HG03558 (cell line): ENCODE results near the gene PALB2.
A peak's percentile ranks its signal among the peaks of the same experiment; 100 is the strongest.
"Not testable (repeated sequence)": the region's sequence is repeated elsewhere in the genome, so short reads cannot be mapped to it uniquely, and the experiment has no call there.

ENCODE experiments used
- ATAC-seq: cut with Tn5 transposase; IDR thresholded peaks from one replicate; pipeline ENCODE4 v1.9.1; 2021; ENCODE audit warnings: moderate number of reproducible peaks; ENCODE audit not compliant: unreplicated experiment; ENCODE audit errors: extremely low read depth

The PALB2 gene

GRCh38 chr16:23650674-23651416, 9.7 kb upstream of the PALB2 start:
- ATAC-seq = no peak

GRCh38 chr16:23642246-23642774, 1.2 kb upstream of the PALB2 start:
- no peak for ATAC-seq

- no peak for ATAC-seq
These were observed 537 bp downstream of the PALB2 start for GRCh38 chr16:23640615-23640930.

DNA sequence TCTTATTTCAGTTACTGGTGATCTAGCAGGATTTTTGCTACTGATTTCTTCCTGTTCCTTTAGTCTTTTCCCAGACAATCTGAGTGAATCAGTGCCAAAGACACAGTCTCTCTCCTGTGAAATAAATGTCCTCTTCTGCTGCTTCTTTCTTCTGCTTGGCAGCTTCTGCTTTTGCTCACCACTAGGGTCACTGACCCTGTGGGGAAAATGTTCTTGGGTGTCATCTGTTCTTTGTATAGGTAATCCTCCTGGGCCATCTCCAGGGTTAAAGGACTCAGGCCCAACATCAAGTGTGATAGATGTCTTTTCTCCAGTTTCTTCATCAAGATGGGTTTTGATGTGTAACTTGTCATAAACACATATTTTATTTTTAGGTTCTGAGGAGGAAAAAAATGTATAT, 5.2 kb downstream of the PALB2 start:
- ATAC-seq = no peak

GRCh38 chr16:23634461-23635036, 6.6 kb downstream of the PALB2 start:
- no peak for ATAC-seq

DNA sequence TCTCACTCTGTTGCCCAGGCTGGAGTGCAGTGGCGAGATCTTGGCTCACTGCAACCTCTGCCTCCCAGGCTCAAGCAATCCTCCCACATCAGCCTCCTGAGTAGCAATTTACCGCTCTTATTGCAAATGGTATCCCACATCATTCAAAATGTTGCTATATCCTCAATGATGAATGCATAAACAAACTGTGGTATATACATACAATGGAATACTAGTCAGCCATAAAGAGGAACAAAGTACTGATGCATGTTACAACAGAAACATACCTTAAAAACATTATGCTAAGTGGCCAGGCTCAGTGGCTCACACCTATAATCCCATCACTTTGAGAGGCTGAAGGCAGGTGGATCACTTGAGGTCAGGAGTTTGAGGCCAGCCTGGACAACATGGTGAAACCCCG, 9.2 kb downstream of the PALB2 start:
- not testable (repeated sequence) for ATAC-seq

DNA sequence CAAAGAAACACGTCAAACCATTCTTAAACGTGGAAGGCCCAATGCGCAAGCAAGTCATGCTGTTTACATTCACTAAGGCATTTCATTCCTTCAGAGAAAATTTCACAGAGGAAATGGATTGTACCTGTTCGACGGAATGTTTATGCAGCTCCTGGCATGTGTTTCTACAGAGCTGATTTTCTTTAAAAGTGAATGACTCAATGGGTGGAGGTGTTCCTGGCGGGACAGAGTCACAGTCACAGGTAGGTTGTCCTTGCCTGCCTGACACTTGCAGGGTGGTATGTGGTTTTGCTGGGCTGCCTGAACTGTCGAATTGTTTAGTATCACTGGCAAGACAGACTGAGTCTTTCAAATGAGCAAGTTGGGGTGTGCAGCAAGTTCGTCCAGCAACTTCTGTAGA, 11.6 kb downstream of the PALB2 start:
- ATAC-seq = no peak

- ATAC-seq = no peak
These were observed 17.0 kb downstream of the PALB2 start for GRCh38 chr16:23624092-23624491.

DNA sequence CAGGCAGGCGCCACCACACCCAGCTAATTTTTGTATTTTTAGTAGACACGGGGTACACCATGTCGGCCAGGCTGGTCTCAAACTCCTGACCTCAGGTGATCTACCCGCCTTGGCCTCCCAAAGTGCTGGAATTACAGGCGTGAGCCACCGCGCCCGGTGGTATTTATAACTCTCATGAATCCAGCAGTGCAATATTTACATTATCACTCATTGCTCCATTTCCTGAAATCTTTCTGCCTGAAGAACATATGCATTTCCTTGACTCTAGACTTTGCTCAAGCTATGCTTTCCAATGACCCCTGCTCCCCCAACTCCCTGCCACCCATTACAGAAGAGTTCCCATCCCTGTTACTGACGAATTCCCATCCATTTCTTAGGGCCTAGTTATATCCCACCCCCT, 25.3 kb downstream of the PALB2 start:
- ATAC-seq = no peak

GRCh38 chr16:23611936-23612335, 29.2 kb downstream of the PALB2 start:
- ATAC-seq = no peak

DNA sequence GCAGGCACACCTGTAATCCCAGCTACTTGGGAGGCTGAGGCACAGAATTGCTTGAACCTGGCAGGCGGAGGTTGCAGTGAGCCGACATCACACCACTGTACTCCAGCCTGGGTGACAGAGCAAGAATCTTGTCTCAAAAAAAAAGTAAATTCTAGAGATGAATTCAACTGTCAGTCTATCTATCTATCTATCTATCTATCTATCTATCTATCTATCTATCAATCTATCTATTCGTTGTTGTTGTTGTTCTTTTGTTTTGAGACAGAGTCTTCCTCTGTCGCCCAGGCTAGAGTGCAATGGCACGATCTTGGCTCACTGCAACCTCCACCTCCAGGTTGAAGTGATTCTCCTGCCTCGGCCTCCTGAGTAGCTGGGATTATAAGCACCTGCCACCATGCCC, 30.2 kb downstream of the PALB2 start:
- ATAC-seq = not testable (repeated sequence)

- no peak for ATAC-seq
These were observed 31.2 kb downstream of the PALB2 start for GRCh38 chr16:23609929-23610328.

GRCh38 chr16:23608194-23608593, 32.9 kb downstream of the PALB2 start:
- ATAC-seq = no peak

GRCh38 chr16:23607726-23608125, 33.4 kb downstream of the PALB2 start:
- no peak for ATAC-seq

DNA sequence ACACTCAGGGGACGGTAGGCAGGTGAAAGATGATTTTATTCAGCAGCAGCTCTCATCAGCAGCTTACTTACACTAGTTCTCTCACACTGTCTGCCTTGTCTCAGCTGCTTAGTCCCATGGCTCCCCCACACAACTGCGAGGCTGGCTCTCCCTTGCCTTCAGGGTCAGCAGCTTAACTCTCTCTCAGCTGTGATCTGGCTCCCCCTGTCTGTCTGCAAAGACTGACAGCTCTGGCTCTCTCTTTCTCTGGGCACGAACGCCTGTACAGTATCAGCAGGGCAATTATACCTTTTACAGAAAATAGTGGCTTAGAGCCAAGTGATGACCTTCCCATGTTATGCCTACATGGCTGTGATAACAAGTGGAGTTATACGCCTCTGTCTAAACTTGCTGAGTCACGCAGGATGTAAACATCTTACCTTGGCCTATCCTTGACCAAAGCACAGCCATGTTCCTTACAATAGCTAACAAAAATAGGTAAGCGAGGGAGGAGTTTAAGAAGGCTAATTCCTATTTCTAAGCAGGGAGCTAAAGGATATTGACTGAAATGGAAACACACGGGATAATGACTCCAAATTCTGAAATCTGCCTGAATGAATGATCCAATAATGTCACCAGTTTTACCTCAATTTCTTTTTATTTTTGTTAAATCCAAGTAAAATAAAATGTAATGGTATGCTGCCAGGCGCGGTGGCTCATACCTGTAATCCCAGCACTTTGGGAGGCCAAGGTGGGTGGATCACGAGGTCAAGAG, 43.9 kb downstream of the PALB2 start:
- ATAC-seq = no peak

DNA sequence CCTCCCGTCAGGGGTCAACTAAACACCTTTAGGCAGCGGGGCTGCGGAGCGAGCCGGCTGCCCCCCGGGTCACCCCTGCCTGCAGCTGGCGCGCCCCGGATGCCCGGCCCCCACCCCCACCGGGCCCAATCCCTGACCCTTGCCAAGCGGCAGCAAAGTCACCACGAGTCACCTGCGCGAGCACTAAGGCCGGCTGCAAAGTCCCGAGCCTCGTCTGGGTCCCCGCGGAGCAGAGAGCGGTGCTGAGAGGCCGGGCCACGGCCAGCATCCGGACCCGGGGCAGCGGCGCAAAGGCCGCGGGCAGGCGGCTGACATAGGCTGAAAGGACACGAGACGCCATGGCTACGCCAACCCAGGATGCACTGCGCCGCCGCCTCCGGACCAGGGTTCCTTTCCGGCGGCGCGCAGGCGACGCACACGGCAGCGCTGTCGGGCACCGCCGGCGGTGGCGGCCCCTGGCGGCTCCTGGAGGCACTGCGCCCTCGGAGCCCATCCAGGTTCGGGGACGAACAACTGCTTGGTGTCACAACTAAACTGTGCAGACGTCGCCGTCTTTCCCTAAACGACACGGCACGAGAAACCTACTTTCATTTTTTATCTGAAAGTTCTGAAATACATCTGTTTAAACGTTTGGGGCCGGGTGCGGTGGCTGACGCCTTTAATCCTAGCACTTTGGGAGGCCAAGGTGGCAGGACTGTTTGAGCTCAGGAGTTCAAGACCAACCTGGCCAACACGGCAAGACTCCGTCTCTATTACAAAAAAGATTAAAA, 45.0 kb downstream of the PALB2 start, which contains the start of gene NDUFAB1:
Gene NDUFAB1, minus strand, starts transcription at position 366 of the 770 bp plus-strand sequence. Its CDS starts 26 bp downstream, at position 340.
- ATAC-seq = peak; percentile 82

GRCh38 chr16:23595246-23595950, 45.7 kb downstream of the PALB2 start:
- ATAC-seq = no peak

- no peak for ATAC-seq
These were observed 46.9 kb downstream of the PALB2 start for GRCh38 chr16:23594186-23594585.

- no peak for ATAC-seq
These were observed 50.9 kb downstream of the PALB2 start for GRCh38 chr16:23590181-23590580.

DNA sequence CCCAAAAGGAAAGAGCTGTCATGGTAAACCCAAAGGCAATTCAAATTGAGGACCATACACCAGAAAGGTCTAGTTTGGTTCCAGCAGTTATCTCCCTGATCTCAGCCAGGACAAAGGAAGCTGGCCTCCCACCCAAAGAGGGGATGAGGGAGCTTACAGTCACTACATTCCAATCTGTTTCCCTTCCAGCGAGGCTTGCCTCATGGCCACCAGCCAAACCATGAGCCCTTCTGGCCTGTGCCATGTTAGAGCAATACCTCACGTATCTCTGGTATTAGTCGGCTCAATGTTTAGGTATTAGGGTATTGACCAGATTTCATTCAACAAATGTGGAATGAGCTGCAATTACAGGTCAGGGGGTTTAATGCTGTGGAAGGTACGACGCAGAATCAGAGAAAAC, 53.4 kb downstream of the PALB2 start:
- ATAC-seq = no peak
